ENCODE measurements around the gene CSNK2B.
A peak's percentile ranks its signal among the peaks of the same experiment; 100 is the strongest.

GRCh38 chr6:31664790-31665500 lies 935 bp upstream of the CSNK2B start, which contains the start of gene GPANK1:
- TF ChIP-seq ZNF248 (tag by site-specific recombination; IDR thresholded peaks at IDR 0.05) (no peak), ZNF664 (tag by site-specific recombination; IDR thresholded peaks at IDR 0.05) (no peak), INSM2 (tag by site-specific recombination; IDR thresholded peaks at IDR 0.05) (peak; percentile 55; the same call in 1 of the 2 replicates), CTCF (tag by site-specific recombination; IDR thresholded peaks at IDR 0.05) (no peak; the same call in 1 of the 2 replicates), GLI2 (tag by site-specific recombination; IDR thresholded peaks at IDR 0.05; ENCODE audit: borderline replicate concordance, low read depth) (no peak), ZBTB8A (tag by site-specific recombination; IDR thresholded peaks at IDR 0.05) (peak; percentile 28), MYNN (tag by site-specific recombination; IDR thresholded peaks at IDR 0.05; ENCODE audit: borderline replicate concordance) (0 out of 2 replicates have a peak, but pooled peaks have one; percentile 35), PBX3 (CRISPR knock-in tag; IDR thresholded peaks at IDR 0.05) (no peak)
